Brain microvascular endothelial cell (primary cell): ENCODE data around the gene CASTOR1.

Experiments
- DNase-seq: peaks from one replicate; pipeline ENCODE4 v3.0.0-alpha.2; 2020
- H3K27ac ChIP-seq: fragments of 250-450 bp; sonication (Bioruptor Pico); 2 replicates; pipeline ENCODE4 v1.5.1; 2020; ENCODE audit warnings: mild to moderate bottlenecking, moderate library complexity
- H3K27me3 ChIP-seq: fragments of 250-450 bp; sonication (Bioruptor Pico); replicated peaks from 2 replicates; pipeline ENCODE4 v1.5.1; 2020; ENCODE audit warnings: mild to moderate bottlenecking
- H3K36me3 ChIP-seq: fragments of 250-450 bp; sonication (Bioruptor Pico); replicated peaks from 2 replicates; pipeline ENCODE4 v1.5.1; 2020; ENCODE audit warnings: mild to moderate bottlenecking
- H3K4me3 ChIP-seq: 2 replicates; pipeline ENCODE4 v1.5.1; 2011; ENCODE audit warnings: low read depth, mild to moderate bottlenecking, control low read depth, low read length, moderate library complexity
- in situ Hi-C: cut with HindIII; loops from 2 replicates; pipeline ENCODE4 v1.10.0; 2017; ENCODE audit warnings: low sequenced_read_pairs, low pct_ligation_motif_present
- TF ChIP-seq, protein P1 (sequence below): IDR thresholded peaks from 2 replicates; pipeline ENCODE4 v1.5.1; 2011; ENCODE audit warnings: low read depth, mild to moderate bottlenecking, moderate library complexity, low read length, control low read depth, inconsistent platforms; ENCODE audit errors: missing control alignments

Gene CASTOR1

DNA sequence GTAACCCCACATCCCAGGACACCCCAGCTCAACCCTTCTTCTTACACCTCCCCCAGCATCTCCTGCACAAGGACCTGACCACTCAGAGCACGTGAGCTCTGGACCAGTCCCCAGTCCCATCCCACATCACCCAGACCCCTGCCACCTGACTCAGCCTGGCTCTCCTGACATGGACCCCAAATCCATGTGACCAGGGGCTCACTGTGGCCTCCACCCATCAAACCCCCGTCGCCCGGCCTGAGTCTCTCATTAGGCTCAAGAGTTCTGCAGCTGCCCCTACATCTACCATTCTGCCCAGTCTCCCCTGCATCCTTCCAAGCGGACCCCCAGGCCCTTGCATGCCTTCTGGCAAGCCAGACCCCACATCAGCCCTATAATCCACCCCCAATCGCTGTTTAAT lies 40.8 kb downstream of the CASTOR1 start:
- H3K4me3 ChIP-seq = peak overlapping the region; percentile 15

DNA sequence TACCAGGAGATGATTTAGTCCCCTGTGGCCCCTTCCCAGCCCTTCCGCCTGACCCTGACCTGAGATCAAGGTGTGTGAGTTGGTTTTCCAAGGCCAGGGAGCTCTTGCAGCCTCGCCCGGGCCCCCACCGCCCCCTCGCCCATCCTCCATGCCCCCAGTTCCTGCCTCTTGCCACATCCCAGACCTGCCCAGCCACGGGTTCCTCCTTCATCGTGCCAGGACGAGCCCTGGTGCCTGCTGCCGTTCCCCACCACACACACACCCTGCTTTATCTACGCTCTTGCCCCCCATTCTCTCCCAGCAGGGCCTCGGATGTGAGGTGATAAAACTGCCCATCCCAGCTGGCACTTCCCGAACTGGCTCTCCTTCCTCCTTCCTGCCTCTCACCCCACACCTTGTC lies 41.3 kb downstream of the CASTOR1 start:
- no peaks in the 10 kb centered on the region for H3K27me3 ChIP-seq
- H3K36me3 ChIP-seq = peaks cover 26% of the 10 kb centered on the region
- peak overlapping the region; percentile 15 for H3K4me3 ChIP-seq
- TF ChIP-seq, protein P1, sequence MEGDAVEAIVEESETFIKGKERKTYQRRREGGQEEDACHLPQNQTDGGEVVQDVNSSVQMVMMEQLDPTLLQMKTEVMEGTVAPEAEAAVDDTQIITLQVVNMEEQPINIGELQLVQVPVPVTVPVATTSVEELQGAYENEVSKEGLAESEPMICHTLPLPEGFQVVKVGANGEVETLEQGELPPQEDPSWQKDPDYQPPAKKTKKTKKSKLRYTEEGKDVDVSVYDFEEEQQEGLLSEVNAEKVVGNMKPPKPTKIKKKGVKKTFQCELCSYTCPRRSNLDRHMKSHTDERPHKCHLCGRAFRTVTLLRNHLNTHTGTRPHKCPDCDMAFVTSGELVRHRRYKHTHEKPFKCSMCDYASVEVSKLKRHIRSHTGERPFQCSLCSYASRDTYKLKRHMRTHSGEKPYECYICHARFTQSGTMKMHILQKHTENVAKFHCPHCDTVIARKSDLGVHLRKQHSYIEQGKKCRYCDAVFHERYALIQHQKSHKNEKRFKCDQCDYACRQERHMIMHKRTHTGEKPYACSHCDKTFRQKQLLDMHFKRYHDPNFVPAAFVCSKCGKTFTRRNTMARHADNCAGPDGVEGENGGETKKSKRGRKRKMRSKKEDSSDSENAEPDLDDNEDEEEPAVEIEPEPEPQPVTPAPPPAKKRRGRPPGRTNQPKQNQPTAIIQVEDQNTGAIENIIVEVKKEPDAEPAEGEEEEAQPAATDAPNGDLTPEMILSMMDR = no peak
- no peak for DNase-seq
- in situ Hi-C loops = no loop called here
- H3K27ac ChIP-seq = peak overlapping the region; percentile 95

More for the DNA sequence above, 40.8 kb downstream of the CASTOR1 start:
- no peak for DNase-seq
- in situ Hi-C loops = no loop called here
- Histone ChIP-seq H3K27me3 (no peaks in the 10 kb centered on the region), H3K27ac (peak overlapping the region; percentile 49), H3K36me3 (peaks cover 21% of the 10 kb centered on the region)
- TF ChIP-seq, protein P1 = no peak

DNA sequence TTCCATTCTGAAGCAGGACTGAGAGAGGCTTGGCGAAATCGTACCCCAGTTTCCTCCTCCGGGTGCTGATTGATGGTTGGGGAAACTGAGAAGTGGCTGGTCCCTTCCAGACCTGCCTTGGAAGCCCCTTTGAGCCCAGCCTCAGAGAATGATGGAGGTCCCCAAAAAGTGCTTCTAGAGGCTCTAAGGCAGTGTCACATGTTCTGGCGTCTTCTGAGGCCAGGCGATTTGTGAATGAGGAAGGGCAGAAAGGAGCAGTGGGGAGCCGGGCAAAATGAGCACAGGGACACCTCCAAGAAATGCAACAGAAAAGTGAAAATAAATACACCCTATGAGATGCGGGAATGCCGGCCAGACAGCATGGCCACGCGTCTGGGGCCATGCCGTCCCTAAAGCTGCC lies 41.7 kb downstream of the CASTOR1 start:
- Histone ChIP-seq H3K36me3 (peaks cover 30% of the 10 kb centered on the region), H3K27me3 (no peaks in the 10 kb centered on the region), H3K4me3 (peak overlapping the region; percentile 88), H3K27ac (peak overlapping the region; percentile 95)
- TF ChIP-seq, protein P1 = no peak
- in situ Hi-C loops = no loop called here
- DNase-seq = no peak

GRCh38 chr22:30246814-30247376 lies 42.4 kb downstream of the CASTOR1 start:
- peak overlapping the region; percentile 88 for H3K4me3 ChIP-seq
- in situ Hi-C loops = no loop called here
- H3K36me3 ChIP-seq = peaks cover 37% of the 10 kb centered on the region
- H3K27ac ChIP-seq = peak overlapping the region; percentile 95
- DNase-seq = peak; percentile 79
- H3K27me3 ChIP-seq = no peaks in the 10 kb centered on the region
- TF ChIP-seq, protein P1 = peak; percentile 25

- in situ Hi-C loops = no loop called here
- peak within 1 kb of the TSS; percentile 88 for H3K4me3 ChIP-seq
- peak within 1 kb of the TSS; percentile 95 for H3K27ac ChIP-seq
- TF ChIP-seq, protein P1 = no peak
- peaks cover 42% of the 10 kb centered on the region for H3K36me3 ChIP-seq
- DNase-seq = no peak
- H3K27me3 ChIP-seq = no peaks in the 10 kb centered on the region
Observed at GRCh38 chr22:30245985-30246813, 43.1 kb downstream of the CASTOR1 start, which contains the start of gene LIF. Gene LIF, minus strand, starts transcription at chr22:30246759. Its CDS starts 64 bp downstream, at chr22:30246695.
